Activated CD4-positive, alpha-beta T cell treated with anti-CD3 and anti-CD28 coated beads, Interleukin-10, Interleukin-2, amounts not matched to agents 100 ng/mL and 50 ng/mL, durations not matched to agents 16 hours and 8 hours (primary cell): ENCODE data around the gene MEIOC.
"Not testable (repeated sequence)": the region's sequence is repeated elsewhere in the genome, so short reads cannot be mapped to it uniquely, and the experiment has no call there.

Experiments
- DNase-seq: peaks from one replicate; pipeline ENCODE4 v3.0.0-alpha.2; 2020

MEIOC gene

DNA sequence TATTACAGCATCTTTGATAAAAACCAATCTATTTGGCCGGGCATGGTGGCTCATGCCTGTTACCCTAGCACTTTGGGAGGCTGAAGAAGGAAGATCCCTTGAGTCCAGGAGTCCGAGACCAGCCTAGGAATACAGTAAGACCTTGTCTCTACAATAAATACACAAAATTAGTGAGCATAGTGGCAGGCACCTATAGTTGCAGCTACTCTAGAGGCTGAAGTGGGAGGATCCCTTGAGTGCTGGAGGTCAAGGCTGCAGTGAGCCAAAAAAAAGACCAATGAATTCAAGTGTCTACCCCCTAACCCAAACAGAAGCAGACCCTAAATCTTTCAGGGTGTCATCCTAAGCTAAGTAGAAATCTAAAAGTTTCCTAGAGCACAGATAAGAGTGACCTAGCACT is 7.3 kb upstream of the MEIOC start:
- no peak for DNase-seq

DNA sequence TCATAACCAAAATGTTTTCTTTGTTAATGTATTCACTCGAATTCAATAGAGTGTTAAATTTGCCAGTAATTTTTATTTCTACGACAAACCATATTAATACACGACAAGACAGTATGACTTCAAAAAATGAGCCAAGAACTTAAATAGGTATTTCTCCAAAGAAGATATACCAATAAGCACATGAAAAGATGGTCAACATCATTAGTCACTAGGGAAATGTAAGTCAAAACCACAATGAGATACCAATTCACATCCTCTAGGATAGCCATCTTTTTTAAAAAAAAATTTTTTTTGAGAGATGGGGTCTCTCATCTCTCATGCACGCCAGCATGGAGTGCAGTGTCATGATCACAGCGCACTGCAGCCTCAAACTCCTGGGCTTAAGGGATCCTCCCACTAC is 5.0 kb upstream of the MEIOC start:
- DNase-seq = no peak

- no peak for DNase-seq
Observed at GRCh38 chr17:44652727-44653126, 3.5 kb upstream of the MEIOC start.

- no peak for DNase-seq
Observed at GRCh38 chr17:44653384-44653783, 2.9 kb upstream of the MEIOC start.

- no peak for DNase-seq
Observed at GRCh38 chr17:44653954-44654353, 2.3 kb upstream of the MEIOC start.

DNA sequence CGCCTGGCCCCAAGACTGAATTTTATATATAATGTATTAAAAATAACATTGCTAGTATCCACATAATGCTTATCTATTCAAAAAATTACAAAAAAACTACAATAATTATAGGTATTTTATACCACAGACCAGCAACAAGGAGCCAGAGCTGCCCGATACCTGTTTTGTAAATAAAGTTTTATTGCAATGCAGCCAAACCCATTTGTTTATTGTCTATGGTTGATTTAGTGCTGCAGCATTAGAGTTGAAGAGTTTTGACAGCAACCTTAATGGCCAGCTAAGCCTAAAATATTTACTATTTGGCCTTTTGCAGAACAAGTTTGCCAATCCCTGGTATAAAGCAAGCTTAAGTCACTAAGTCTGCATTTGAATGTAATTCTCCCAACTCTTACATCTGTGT is 5.6 kb downstream of the MEIOC start:
- no peak for DNase-seq

GRCh38 chr17:44663095-44663494 is 6.8 kb downstream of the MEIOC start:
- no peak for DNase-seq

DNA sequence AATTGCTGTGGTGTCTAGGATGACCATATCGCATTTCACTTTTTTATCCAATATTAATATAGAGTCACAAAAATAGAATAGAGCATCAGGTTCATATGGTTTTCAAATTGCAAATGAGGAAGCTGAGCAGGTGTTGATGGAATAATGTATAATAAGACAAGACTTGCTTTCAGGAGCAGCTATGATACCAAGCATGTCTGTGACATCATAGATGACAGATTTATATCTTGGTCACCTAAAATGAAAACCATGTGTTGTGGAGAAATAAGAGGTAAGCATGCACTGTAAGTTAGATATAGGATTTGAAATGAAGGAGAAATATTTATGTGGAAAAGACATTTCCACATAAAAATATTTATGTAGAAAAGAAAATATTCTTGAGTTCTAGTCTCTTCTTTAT is 8.6 kb downstream of the MEIOC start:
- no peak for DNase-seq

DNA sequence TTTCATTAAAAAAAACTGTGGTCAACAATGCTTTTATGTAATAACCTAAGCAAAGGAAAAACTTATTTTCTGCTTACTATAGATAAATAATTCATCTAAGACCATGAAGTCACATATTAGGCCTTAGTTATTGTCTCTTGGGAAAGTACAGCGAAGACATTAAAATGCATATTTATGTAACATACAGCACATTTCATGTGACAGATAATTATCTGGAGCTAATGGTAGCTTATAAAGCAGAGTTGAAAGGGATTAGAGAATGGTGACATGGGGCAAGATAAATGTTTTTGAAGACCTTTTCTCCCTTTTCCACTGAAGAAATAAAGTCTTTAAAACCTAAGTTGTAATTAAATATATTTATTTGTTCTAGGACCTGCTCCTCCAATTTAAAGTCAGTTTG is 9.7 kb downstream of the MEIOC start:
- DNase-seq = no peak

DNA sequence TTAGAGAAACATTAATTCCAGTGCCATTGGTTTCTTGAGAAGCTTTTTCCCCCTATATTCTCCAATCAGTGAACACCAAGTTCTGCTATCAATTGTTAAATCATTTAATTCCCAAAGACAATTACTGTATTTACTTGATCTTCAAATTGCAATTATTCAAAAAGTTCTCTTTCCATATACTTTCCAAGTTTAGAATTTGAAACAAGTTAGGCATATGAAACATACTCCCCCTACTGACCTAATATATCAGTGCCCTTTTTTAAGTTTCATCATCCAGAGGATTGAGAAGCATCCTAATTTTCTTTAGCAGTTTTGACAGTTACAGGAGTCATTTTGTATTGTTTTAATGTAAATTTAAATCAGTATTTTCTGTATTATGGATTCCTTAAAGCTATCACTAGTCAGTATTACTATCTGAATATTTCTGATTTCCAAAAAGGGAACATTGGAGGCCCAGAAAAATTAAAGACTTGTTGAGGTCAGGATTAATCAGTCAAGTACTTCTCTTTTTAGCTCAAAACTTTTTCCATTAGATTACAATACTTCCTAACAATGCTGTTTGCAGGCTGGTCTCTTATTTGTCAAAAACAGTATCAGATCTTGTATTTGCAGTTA is 16.3 kb downstream of the MEIOC start:
- no peak for DNase-seq

- DNase-seq = no peak
Observed at GRCh38 chr17:44673893-44674292, 17.6 kb downstream of the MEIOC start.

GRCh38 chr17:44677136-44677535 is 20.9 kb downstream of the MEIOC start:
- no peak for DNase-seq

DNA sequence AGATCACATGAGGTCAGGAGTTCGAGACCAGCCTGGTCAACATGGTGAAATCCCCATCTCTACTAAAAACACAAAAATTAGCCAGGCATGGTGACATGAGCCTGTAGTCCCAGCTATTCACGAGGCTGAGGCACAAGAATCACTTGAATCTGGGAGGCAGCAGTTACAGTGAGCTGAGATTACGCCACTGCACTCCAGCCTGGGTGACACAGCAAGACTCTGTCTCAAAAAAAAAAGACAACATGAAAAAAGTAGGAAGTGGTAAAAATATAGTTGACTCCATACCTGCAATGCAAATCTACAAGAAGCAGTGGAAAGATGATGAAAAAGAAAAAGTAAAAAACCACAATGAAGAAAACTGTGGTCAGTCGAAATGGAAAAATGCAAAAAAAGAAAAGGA is 27.0 kb downstream of the MEIOC start:
- not testable (repeated sequence) for DNase-seq

DNA sequence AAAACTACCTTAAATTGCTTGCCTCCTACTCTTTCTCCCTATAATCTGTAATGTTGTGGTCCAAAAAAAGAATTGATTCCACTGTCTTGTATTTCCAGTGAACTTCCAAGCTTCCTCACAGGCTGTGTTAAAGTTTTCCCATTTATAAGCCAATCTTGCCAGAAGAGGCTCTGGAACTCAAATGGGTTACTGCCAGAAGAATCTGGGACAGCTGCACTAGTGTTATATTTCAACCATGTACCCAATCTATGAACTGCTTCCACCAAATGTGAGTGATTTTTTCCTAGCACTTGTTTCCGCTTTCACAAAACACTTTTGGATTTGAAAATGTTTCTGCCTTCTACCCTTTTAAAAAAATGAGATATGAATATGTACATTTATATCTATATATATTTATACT is 31.5 kb downstream of the MEIOC start:
- no peak for DNase-seq

DNA sequence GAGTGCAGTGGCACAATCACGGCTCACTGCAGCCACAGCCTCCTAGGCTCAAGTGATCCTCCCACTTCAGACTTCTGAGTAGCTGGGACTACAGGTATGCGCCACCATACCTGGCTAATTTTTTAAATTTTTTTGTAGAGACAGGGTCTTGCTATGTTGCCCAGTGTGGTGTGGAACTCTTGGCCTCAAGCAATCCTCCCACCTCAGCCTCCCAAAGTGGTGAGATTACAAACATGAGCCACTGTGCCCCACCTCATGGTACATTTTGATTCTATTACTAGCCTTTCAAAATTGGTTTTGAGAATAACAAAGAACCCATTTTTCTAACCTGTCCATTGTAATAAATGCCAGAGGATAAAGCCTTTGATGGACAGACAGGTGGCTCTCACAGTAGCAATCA is 31.9 kb downstream of the MEIOC start:
- no peak for DNase-seq

DNA sequence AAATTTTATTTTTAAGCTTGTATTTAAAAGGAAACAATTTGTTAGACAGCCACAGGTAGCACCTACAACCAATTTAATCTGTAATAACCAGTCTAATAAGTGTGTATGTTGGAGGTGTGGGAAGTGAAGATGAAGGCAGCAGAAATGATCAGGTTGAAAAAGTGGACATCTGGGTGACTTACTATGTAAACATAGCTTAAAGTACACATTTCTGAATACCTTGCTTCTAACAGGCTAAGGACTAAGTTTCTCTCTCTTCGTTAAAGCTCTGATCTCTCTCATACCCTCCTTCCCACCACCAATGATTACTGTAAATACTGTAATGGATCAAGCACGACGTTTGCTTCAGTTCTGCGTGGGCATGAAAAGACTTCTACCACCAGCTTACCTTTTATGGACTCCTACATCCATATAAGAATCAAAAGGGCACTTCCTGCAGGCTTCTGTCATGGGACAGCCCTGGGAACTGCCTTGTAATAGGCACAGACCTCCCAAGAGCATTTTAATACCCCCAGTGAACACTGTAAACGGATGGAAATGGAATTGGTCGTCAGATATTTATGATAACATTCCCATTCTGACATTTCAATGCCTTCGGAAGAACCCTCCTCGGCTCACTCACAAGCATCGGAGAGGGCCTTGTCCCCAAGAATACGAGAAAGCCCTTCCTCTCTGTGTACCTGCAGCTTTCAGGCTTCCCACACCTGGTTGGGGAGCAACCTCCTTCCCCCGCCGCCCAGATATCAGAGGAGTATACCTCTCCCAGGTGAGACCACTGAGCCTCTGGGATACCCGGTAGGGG is 32.6 kb downstream of the MEIOC start:
- no peak for DNase-seq

DNA sequence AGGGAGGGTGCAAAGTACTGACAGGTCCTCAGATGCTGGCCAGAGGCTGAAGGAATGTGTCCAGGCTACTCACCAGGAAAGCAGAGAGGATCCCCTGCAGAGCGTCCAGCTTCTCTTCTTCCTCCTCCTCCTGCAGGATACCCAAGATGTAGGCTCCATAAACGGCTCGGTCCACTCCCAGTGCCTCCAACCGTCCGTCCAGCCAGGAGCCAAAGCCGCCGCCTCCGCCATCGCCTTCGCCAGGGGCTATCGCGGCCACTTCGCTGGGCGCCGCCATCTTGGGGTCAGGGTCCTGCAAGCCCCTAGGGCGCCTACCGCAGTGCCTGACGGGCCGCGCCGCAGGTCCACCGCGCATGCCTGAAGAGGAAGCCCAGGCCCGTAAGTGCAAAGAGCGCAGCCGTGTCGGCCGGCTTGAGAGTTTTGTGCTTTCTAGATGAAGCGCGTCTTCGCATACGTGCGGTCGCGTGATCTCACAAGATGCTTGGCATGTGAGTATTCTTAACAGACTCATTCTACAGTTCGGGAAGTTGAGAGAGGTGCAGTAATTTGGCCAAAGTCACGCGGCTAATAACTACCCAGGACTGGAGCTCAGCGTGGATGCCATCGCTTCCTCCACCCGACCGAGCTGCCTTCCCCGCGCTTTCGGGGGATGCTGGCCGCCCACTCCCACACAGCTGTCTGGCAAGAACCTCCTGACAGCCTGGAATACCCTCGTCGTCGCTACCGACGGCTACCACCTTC is 33.4 kb downstream of the MEIOC start, which contains the start of gene CCDC43:
Gene CCDC43 (minus strand): TSS at position 300 of the 741 bp plus-strand sequence. CDS start 23 bp downstream, at position 277.
- peak; percentile 95 for DNase-seq

GRCh38 chr17:44690746-44691306 is 34.6 kb downstream of the MEIOC start:
- peak; percentile 45 for DNase-seq

DNA sequence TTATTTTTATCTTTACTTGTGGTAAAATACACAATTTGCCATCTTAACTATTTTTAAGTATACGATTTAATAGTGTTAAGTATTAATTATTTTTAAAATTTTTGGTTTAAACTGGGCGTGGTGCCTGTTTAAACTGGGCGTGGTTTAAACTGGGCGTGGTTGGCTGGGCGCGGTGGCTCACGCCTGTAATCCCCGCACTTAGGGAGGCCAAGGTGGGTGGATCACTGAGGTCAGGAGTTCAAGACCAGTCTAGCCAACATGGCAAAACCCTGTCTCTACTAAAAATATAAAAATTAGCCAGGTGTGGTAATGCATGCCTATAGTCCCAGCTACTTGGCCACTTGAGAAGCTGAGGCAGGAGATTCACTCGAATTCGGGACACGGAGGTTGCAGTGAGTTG is 37.3 kb downstream of the MEIOC start:
- DNase-seq = no peak

- not testable (repeated sequence) for DNase-seq
Observed at GRCh38 chr17:44700288-44700687, 44.0 kb downstream of the MEIOC start.

DNA sequence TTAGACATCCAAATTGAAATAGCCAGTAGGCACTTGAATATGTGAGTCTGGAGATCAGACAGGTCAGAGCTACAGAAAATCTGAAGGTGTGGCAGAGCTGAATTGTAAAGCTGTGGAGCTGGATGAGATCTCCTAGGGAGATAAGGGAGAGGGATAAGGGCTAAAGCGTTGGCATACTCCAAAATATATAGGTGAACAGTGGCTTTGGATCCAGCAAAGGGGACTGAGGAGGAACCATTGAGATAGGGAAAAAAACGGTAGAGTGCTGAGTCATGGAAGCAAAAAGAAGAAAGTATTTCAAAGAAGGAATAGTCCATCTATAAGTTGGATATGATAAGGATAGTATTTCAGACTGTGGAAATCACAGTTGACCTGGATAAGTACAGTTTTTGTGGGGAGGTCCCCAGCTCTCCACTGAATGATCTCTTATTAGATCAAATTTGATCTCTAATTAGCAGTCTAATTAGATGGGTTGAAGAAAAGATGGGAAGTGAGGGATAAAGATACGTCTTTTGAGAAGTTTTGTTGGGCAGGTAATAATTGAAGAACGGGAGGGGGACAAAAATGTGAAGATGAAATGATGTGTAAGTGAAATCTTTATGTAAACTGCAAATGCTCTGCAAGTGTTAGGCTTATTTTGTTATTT is 51.6 kb downstream of the MEIOC start:
- no peak for DNase-seq

DNA sequence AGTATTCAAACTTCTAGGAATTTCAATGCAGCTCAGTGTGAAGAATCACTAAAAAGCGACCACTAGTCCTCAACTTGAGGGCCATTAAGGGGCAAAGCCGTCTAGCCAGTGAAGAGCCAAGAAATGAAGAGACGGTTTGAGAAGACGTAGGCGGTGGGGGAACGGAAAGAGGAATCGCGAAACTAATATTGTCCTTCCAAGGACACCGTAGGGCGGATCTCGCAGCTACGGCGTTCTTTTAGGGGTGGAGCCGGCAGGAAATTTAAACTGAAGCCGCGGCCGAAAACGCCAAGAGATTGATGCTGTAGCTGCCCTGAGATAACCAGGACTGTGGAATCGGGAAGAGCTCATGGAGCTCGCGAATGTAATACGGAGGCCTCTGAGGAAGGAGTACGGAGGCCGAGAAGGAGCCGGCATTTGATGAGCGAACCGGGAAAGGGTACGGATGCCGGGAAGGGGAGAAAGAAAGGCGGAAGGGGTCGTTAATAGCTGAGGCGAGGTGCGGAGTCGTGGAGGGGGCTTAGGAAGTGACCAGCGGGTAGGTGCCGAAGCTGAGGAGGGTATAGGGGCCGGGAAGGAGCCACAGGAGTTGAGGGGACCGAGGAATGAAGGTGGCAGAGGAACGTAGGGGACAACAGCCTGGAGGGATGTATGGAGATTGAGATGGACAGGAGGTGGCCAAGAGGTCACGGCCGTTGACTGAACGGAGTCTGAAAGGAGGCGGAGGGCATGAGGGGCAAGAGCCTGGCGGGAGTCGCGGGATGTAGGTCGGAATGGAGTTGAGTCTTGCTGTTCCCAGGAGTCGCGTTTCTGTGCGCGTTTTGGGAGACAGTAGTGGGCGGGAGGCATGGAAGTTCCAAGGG is 52.4 kb downstream of the MEIOC start, which contains the start of gene DBF4B:
Gene DBF4B (plus strand): TSS at position 265 of the 863 bp plus-strand sequence. CDS start 156 bp downstream, at position 421.
- DNase-seq = peak; percentile 90
